ENCODE data around the gene LCK.

LCK gene

DNA sequence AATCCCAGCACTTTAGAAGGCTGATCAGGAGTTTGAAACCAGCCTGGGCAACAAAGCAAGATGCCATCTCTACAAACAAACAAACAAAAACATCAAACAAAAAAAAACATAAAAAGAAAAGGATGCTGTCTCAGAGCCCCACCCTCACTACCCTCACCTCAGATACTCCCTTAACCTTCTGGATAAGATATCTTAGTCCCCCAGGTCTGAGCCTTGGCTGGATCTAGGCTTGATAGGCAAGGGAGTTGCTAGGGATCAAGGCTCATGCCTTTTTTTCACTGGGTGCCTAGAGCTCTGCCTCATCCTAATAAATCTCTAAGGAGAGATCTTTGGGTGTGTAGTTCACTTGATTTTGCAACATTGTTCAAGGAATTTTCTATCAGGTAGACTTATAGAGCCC lies 48.3 kb downstream of the LCK start:
- ChIA-PET CTCF (interaction anchor here (1.4 to 1.5 kb wide), 2 partner anchors 83 to 99 kb away, joined by 3 to 4 read pairs; partner anchors contain the start of gene CCDC28B), POLR2A (no interaction called here)
- Histone ChIP-seq H3K36me3 (ENCODE audit: control insufficient read depth in 4 of 4, insufficient read depth in 4 of 4, low read length in 3 of 4) (peaks cover 14 to 38% (median 19%) of the 10 kb centered on the region in 4 experiments), H3K4me3 (ENCODE audit: control insufficient read depth in 1 of 7, extremely low read depth in 1 of 7, insufficient read depth in 4 of 7, low read depth in 2 of 7, low read length in 6 of 7) (no peak overlapping the region), H3K4me1 (ENCODE audit: control extremely low read depth in 1 of 4, control insufficient read depth in 4 of 4, insufficient read depth in 4 of 4, low read length in 3 of 4) (no peaks in the 10 kb centered on the region), H3K9me3 (ENCODE audit: control extremely low read depth in 1 of 5, control insufficient read depth in 4 of 5, insufficient read depth in 2 of 5, low read depth in 1 of 5, low read length in 4 of 5) (no peaks in the 10 kb centered on the region), H3K27me3 (replicated peaks in 2 of 5; ENCODE audit: control insufficient read depth in 4 of 5, insufficient read depth in 5 of 5, low read length in 4 of 5) (no peaks in the 10 kb centered on the region), H3K27ac (ENCODE audit: insufficient read depth in 1 of 2, low read depth in 1 of 2, low read length in 2 of 2, poor library complexity in 1 of 2, severe bottlenecking in 2 of 2) (no peak overlapping the region)
- DNase-seq, result no peak

DNA sequence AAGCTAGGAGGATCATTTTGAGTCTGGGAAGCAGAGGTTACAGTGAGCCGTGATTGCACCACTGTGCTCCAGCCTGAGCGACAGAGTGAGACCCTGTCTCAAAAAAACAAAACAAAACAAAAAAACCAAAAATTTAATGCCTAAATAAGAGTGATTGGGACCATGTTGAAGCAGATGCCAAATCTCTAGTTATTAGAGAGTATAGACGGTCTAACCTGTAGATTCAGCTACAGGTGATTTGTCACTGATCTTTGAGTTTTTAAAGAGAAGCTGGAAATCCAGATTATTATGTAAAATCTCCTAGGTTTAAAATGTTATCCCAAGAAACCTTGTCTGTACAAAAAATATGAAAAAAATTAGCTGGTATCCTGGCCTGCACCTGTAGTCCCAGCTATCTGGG lies 52.3 kb downstream of the LCK start:
- Histone ChIP-seq H3K9me3 (ENCODE audit: control extremely low read depth in 1 of 5, control insufficient read depth in 4 of 5, insufficient read depth in 2 of 5, low read depth in 1 of 5, low read length in 4 of 5) (peaks cover 0 to 10% (median 2%) of the 10 kb centered on the region in 5 experiments), H3K27ac (ENCODE audit: insufficient read depth in 1 of 2, low read depth in 1 of 2, low read length in 2 of 2, poor library complexity in 1 of 2, severe bottlenecking in 2 of 2) (no peak overlapping the region), H3K4me1 (ENCODE audit: control extremely low read depth in 1 of 4, control insufficient read depth in 4 of 4, insufficient read depth in 4 of 4, low read length in 3 of 4) (no peaks in the 10 kb centered on the region), H3K27me3 (replicated peaks in 2 of 5; ENCODE audit: control insufficient read depth in 4 of 5, insufficient read depth in 5 of 5, low read length in 4 of 5) (no peaks in the 10 kb centered on the region), H3K36me3 (ENCODE audit: control insufficient read depth in 4 of 4, insufficient read depth in 4 of 4, low read length in 3 of 4) (peaks cover 20 to 59% (median 34%) of the 10 kb centered on the region in 4 experiments), H3K4me3 (ENCODE audit: control insufficient read depth in 1 of 7, extremely low read depth in 1 of 7, insufficient read depth in 4 of 7, low read depth in 2 of 7, low read length in 6 of 7) (no peak overlapping the region)
- POLR2A ChIA-PET, result no interaction called here
- 100% methylated on average over 1 of the region's 3 CpGs for WGBS (ENCODE audit: insufficient coverage)
- CTCF ChIA-PET, result interaction anchor here (0.6 to 1.0 kb wide), 2 partner anchors 8 to 87 kb away, joined by 3 to 4 read pairs; no protein-coding TSS in a partner anchor
- DNase-seq, result no peak

DNA sequence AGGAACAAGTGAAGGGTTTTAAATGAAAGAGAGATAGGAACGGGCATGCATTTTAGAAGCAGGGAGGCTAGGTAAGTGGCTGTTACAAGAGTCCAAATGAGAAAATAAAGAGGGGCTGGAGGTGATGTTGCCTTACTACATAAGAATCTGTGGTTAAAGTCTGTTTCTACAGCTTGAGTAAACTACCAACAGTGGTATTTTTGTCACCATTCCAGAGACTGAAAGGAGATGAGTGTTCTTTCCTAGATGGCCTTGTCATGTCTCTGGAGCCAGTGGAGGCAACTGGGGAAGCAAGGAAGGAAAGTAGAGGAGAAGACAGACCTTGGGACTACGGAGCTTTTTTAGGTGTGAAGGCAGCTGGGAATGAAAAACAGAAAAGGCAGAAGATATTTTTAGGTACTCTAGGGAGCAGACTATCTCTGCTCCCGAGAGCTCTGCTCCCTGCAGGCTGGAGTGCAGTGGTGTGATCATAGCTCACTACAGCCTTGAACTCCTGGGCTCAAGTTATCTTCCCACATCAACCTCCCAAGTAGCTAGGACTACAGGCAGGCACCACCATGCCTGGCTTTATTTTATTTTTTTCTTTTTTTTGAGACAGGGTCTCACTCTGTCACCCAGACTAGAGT lies 53.0 kb downstream of the LCK start:
- ChIA-PET POLR2A (interaction anchor here (0.6 kb wide), 1 partner anchor 107 kb away, joined by 3 read pairs; no protein-coding TSS in a partner anchor), CTCF (interaction anchor here (0.6 to 1.2 kb wide), 4 partner anchors 10 to 88 kb away, joined by 3 to 4 read pairs (median 3); no protein-coding TSS in a partner anchor)
- Histone ChIP-seq H3K27me3 (replicated peaks in 2 of 5; ENCODE audit: control insufficient read depth in 4 of 5, insufficient read depth in 5 of 5, low read length in 4 of 5) (no peaks in the 10 kb centered on the region), H3K9me3 (ENCODE audit: control extremely low read depth in 1 of 5, control insufficient read depth in 4 of 5, insufficient read depth in 2 of 5, low read depth in 1 of 5, low read length in 4 of 5) (peaks cover 0 to 10% (median 2%) of the 10 kb centered on the region in 5 experiments), H3K4me1 (ENCODE audit: control extremely low read depth in 1 of 4, control insufficient read depth in 4 of 4, insufficient read depth in 4 of 4, low read length in 3 of 4) (no peaks in the 10 kb centered on the region), H3K4me3 (ENCODE audit: control insufficient read depth in 1 of 7, extremely low read depth in 1 of 7, insufficient read depth in 4 of 7, low read depth in 2 of 7, low read length in 6 of 7) (no peak overlapping the region), H3K36me3 (ENCODE audit: control insufficient read depth in 4 of 4, insufficient read depth in 4 of 4, low read length in 3 of 4) (peaks cover 20 to 56% (median 34%) of the 10 kb centered on the region in 4 experiments), H3K27ac (ENCODE audit: insufficient read depth in 1 of 2, low read depth in 1 of 2, low read length in 2 of 2, poor library complexity in 1 of 2, severe bottlenecking in 2 of 2) (no peak overlapping the region)
- 100% methylated on average over 3 of the region's 3 CpGs for whole genome bisulfite sequencing (ENCODE audit: insufficient coverage)
- DNase-seq, result no peak

DNA sequence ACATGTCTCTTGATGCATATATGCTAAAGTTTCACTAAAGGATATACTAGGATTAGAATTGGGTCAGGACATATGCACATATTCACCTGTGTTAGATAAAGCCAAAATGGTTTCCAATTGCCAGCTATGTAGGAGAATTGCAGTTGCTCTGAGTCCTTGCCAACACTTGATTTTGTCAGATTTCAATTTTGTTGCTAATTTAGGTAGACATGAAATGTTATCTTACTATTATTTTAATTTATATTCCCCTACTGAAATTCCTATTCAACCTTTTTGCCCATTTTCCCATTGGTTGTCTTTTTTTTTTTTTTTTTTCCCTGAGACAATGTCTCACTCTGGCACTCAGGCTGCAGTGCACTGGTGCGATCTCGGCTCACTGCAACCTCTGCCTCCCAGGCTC lies 54.2 kb downstream of the LCK start:
- Histone ChIP-seq H3K36me3 (ENCODE audit: control insufficient read depth in 4 of 4, insufficient read depth in 4 of 4, low read length in 3 of 4) (peaks cover 17 to 59% (median 35%) of the 10 kb centered on the region in 4 experiments), H3K27ac (ENCODE audit: insufficient read depth in 1 of 2, low read depth in 1 of 2, low read length in 2 of 2, poor library complexity in 1 of 2, severe bottlenecking in 2 of 2) (no peak overlapping the region), H3K4me1 (ENCODE audit: control extremely low read depth in 1 of 4, control insufficient read depth in 4 of 4, insufficient read depth in 4 of 4, low read length in 3 of 4) (no peaks in the 10 kb centered on the region), H3K27me3 (replicated peaks in 2 of 5; ENCODE audit: control insufficient read depth in 4 of 5, insufficient read depth in 5 of 5, low read length in 4 of 5) (no peaks in the 10 kb centered on the region), H3K9me3 (ENCODE audit: control extremely low read depth in 1 of 5, control insufficient read depth in 4 of 5, insufficient read depth in 2 of 5, low read depth in 1 of 5, low read length in 4 of 5) (peaks cover 0 to 10% (median 2%) of the 10 kb centered on the region in 5 experiments), H3K4me3 (ENCODE audit: control insufficient read depth in 1 of 7, extremely low read depth in 1 of 7, insufficient read depth in 4 of 7, low read depth in 2 of 7, low read length in 6 of 7) (no peak overlapping the region)
- WGBS (ENCODE audit: insufficient coverage), result no CpG with 5 or more reads among the region's 2 CpGs
- CTCF ChIA-PET, result interaction anchor here (0.5 to 0.8 kb wide), 2 partner anchors 60 to 67 kb away, joined by 3 read pairs; no protein-coding TSS in a partner anchor
- no peak for DNase-seq
- POLR2A ChIA-PET, result no interaction called here

DNA sequence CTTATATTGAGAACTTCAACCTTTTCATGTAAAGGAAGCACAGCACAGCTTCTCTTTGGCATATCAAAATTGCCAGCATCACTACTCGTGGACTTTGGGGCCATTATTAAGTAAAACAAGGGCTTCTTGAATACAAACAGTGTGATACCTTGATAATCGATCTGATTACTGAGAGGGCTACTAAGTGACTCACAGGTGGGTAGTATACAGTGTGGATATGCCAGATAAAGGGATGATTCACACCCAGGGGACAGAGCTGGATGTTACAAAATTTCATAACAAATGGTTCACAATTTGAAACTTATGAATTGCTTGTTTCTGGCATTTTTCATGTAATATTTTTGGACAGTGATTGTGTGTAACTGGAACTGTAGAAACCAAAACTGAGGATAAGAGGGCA lies 56.3 kb downstream of the LCK start:
- no peak for DNase-seq
- 100% methylated on average over 2 of the region's 2 CpGs for WGBS (ENCODE audit: insufficient coverage)
- ChIA-PET CTCF (interaction anchor here (1.3 kb wide), 1 partner anchor 68 kb away, joined by 3 read pairs; no protein-coding TSS in a partner anchor), POLR2A (no interaction called here)
- no peak overlapping the region for H3K4me3 ChIP-seq (ENCODE audit: control insufficient read depth in 1 of 7, extremely low read depth in 1 of 7, insufficient read depth in 4 of 7, low read depth in 2 of 7, low read length in 6 of 7)
- peaks cover 15 to 54% (median 32%) of the 10 kb centered on the region in 4 experiments for H3K36me3 ChIP-seq (ENCODE audit: control insufficient read depth in 4 of 4, insufficient read depth in 4 of 4, low read length in 3 of 4)
- H3K4me1 ChIP-seq (ENCODE audit: control extremely low read depth in 1 of 4, control insufficient read depth in 4 of 4, insufficient read depth in 4 of 4, low read length in 3 of 4), result no peaks in the 10 kb centered on the region
- no peak overlapping the region for H3K27ac ChIP-seq (ENCODE audit: insufficient read depth in 1 of 2, low read depth in 1 of 2, low read length in 2 of 2, poor library complexity in 1 of 2, severe bottlenecking in 2 of 2)
- no peaks in the 10 kb centered on the region for H3K27me3 ChIP-seq (replicated peaks in 2 of 5; ENCODE audit: control insufficient read depth in 4 of 5, insufficient read depth in 5 of 5, low read length in 4 of 5)
- peaks cover 0 to 10% (median 2%) of the 10 kb centered on the region in 5 experiments for H3K9me3 ChIP-seq (ENCODE audit: control extremely low read depth in 1 of 5, control insufficient read depth in 4 of 5, insufficient read depth in 2 of 5, low read depth in 1 of 5, low read length in 4 of 5)

DNA sequence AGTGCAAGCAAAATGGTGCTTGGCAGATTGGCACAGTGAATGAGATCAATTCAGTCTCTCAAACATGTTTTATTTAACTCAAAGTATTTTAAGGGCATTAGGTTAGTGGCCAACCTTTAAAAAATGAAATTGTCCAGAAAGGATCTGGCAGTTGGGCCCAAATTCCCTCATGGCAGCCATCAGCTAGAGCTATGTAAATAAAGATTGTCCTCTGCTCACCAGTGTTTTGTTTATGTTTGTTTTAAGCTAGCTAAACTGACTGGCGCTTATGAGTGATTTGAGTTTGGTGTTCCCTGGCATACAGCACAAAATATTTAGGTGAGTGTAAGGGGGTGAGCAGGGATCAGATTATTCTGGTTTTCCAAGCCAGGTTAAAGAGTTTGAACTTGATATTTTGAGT lies 58.9 kb downstream of the LCK start:
- 100% methylated on average over 1 of the region's 1 CpG for WGBS (ENCODE audit: insufficient coverage)
- Histone ChIP-seq H3K4me1 (ENCODE audit: control extremely low read depth in 1 of 4, control insufficient read depth in 4 of 4, insufficient read depth in 4 of 4, low read length in 3 of 4) (no peaks in the 10 kb centered on the region), H3K27me3 (replicated peaks in 2 of 5; ENCODE audit: control insufficient read depth in 4 of 5, insufficient read depth in 5 of 5, low read length in 4 of 5) (no peaks in the 10 kb centered on the region), H3K36me3 (ENCODE audit: control insufficient read depth in 4 of 4, insufficient read depth in 4 of 4, low read length in 3 of 4) (peaks cover 0 to 32% (median 14%) of the 10 kb centered on the region in 4 experiments), H3K4me3 (ENCODE audit: control insufficient read depth in 1 of 7, extremely low read depth in 1 of 7, insufficient read depth in 4 of 7, low read depth in 2 of 7, low read length in 6 of 7) (no peak overlapping the region), H3K27ac (ENCODE audit: insufficient read depth in 1 of 2, low read depth in 1 of 2, low read length in 2 of 2, poor library complexity in 1 of 2, severe bottlenecking in 2 of 2) (no peak overlapping the region), H3K9me3 (ENCODE audit: control extremely low read depth in 1 of 5, control insufficient read depth in 4 of 5, insufficient read depth in 2 of 5, low read depth in 1 of 5, low read length in 4 of 5) (peaks cover 0 to 8% (median 0%) of the 10 kb centered on the region in 5 experiments)
- CTCF ChIA-PET, result no interaction called here
- POLR2A ChIA-PET, result no interaction called here
- no peak for DNase-seq

DNA sequence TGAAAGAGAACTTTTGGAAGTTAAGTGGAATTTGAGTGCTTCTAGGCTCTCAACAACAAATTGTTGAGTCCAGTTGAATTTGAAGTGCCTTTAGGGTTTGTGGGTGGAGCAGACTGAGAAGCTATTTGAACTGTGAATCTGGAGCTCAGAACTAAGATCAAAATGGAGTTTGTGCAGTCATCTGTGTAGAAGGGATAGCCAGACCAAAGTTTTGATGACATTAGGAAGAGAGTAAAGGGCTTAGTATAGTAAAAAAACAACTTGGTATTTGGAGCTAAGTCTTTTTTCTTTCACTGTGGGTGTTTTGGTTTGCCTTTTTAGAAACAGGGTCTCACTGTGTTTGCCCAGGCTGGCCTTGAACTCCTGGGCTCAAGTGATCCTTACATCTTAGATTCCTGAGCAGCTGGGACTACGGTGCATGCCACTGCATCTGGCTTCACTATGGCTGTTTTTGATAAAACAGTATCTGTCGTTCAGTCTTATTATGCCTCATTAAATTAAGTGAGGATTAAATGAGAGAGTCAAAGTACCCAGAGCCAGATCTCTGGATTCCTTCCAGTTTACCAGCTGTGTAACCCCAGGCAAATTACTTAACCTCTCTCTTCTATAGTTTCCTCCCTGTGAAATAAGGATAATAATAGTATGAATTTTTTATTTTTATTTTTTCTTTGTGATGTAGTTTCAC lies 60.8 kb downstream of the LCK start:
- Histone ChIP-seq H3K4me1 (ENCODE audit: control extremely low read depth in 1 of 4, control insufficient read depth in 4 of 4, insufficient read depth in 4 of 4, low read length in 3 of 4) (no peaks in the 10 kb centered on the region), H3K36me3 (ENCODE audit: control insufficient read depth in 4 of 4, insufficient read depth in 4 of 4, low read length in 3 of 4) (peaks cover under 1 to 24% (median 10%) of the 10 kb centered on the region in 4 experiments), H3K27me3 (replicated peaks in 2 of 5; ENCODE audit: control insufficient read depth in 4 of 5, insufficient read depth in 5 of 5, low read length in 4 of 5) (no peaks in the 10 kb centered on the region), H3K9me3 (ENCODE audit: control extremely low read depth in 1 of 5, control insufficient read depth in 4 of 5, insufficient read depth in 2 of 5, low read depth in 1 of 5, low read length in 4 of 5) (no peaks in the 10 kb centered on the region), H3K27ac (ENCODE audit: insufficient read depth in 1 of 2, low read depth in 1 of 2, low read length in 2 of 2, poor library complexity in 1 of 2, severe bottlenecking in 2 of 2) (no peak overlapping the region), H3K4me3 (ENCODE audit: control insufficient read depth in 1 of 7, extremely low read depth in 1 of 7, insufficient read depth in 4 of 7, low read depth in 2 of 7, low read length in 6 of 7) (no peak overlapping the region)
- ChIA-PET CTCF (interaction anchor here (0.9 to 1.0 kb wide), 3 partner anchors 9 to 97 kb away, joined by 3 read pairs; no protein-coding TSS in a partner anchor), POLR2A (interaction anchor here (1.2 kb wide), 1 partner anchor 10 kb away, joined by 4 read pairs; no protein-coding TSS in a partner anchor)
- WGBS (ENCODE audit: insufficient coverage), result no CpG with 5 or more reads among the region's 2 CpGs
- no peak for DNase-seq

All from common myeloid progenitor, CD34-positive (primary cell).